Neural cell (in vitro differentiated cells): ENCODE data around the gene GPR150.

Source experiments
- CTCF ChIP-seq: fragments of 450-650 bp; IDR thresholded peaks from 2 replicates; pipeline ENCODE4 v1.5.1; 2014; ENCODE audit warnings: antibody characterized with exemption, mild to moderate bottlenecking, moderate library complexity; ENCODE audit not compliant: poor library complexity, severe bottlenecking
- EP300 ChIP-seq: fragments of 450-650 bp; conservative IDR thresholded peaks from 2 replicates; pipeline ENCODE4 v1.6.1; 2014; ENCODE audit warnings: antibody characterized with exemption, mild to moderate bottlenecking, moderate library complexity; ENCODE audit not compliant: poor library complexity, severe bottlenecking
- EZH2 ChIP-seq: fragments of 200-600, 300-800 bp; shearing (Covaris generic), sonication (generic); IDR thresholded peaks from 2 replicates; pipeline ENCODE4 v1.6.1; 2014; ENCODE audit warnings: antibody characterized with exemption, low read length, borderline replicate concordance, mild to moderate bottlenecking; ENCODE audit not compliant: insufficient read depth, poor library complexity, severe bottlenecking
- MXI1 ChIP-seq: fragments of 450-650 bp; conservative IDR thresholded peaks from 2 replicates; pipeline ENCODE4 v1.6.1; 2014; ENCODE audit warnings: antibody characterized with exemption, mild to moderate bottlenecking; ENCODE audit not compliant: poor library complexity, severe bottlenecking
- POLR2AphosphoS5 ChIP-seq: IDR thresholded peaks from 2 replicates; pipeline ENCODE4 v1.6.1; 2012
- RAD21 ChIP-seq: fragments of 450-650 bp; conservative IDR thresholded peaks from 2 replicates; pipeline ENCODE4 v1.6.1; 2014; ENCODE audit warnings: antibody characterized with exemption, mild to moderate bottlenecking, moderate library complexity
- REST ChIP-seq: IDR thresholded peaks from 2 replicates; pipeline ENCODE4 v1.6.1; 2012; ENCODE audit warnings: borderline replicate concordance
- SMC3 ChIP-seq: fragments of 450-650 bp; conservative IDR thresholded peaks from 2 replicates; pipeline ENCODE4 v1.6.1; 2014; ENCODE audit warnings: antibody characterized with exemption, mild to moderate bottlenecking, moderate library complexity; ENCODE audit not compliant: poor library complexity
- TAF1 ChIP-seq: IDR thresholded peaks from 2 replicates; pipeline ENCODE4 v1.6.1; 2012; ENCODE audit warnings: low read depth

GRCh38 chr5:95660060-95660459 is 40.2 kb downstream of the GPR150 start:
- no peak for TF ChIP-seq CTCF
- no peak for TF ChIP-seq EP300
- no peak for TF ChIP-seq REST
- TF ChIP-seq EZH2, result no peak
- TF ChIP-seq MXI1, result no peak
- no peak for TF ChIP-seq POLR2AphosphoS5
- TF ChIP-seq TAF1, result no peak
- no peak for TF ChIP-seq RAD21
- TF ChIP-seq SMC3, result no peak
